Activated CD4-positive, CD25-positive, alpha-beta regulatory T cell treated with anti-CD3 and anti-CD28 coated beads, Interleukin-2, amount 50 U/mL, for 24 hours (primary cell): ENCODE results near the gene TKTL2.

Experiments used
- ATAC-seq, 2 donors: fragments of 150-1000 bp; cut with Tn5 transposase; one replicate each; pipeline ENCODE4 v1.10.0; 2021; ENCODE audit warnings: mild to moderate bottlenecking in 1 of 2, moderate library complexity in 1 of 2

Gene TKTL2, protein sequence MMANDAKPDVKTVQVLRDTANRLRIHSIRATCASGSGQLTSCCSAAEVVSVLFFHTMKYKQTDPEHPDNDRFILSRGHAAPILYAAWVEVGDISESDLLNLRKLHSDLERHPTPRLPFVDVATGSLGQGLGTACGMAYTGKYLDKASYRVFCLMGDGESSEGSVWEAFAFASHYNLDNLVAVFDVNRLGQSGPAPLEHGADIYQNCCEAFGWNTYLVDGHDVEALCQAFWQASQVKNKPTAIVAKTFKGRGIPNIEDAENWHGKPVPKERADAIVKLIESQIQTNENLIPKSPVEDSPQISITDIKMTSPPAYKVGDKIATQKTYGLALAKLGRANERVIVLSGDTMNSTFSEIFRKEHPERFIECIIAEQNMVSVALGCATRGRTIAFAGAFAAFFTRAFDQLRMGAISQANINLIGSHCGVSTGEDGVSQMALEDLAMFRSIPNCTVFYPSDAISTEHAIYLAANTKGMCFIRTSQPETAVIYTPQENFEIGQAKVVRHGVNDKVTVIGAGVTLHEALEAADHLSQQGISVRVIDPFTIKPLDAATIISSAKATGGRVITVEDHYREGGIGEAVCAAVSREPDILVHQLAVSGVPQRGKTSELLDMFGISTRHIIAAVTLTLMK

DNA sequence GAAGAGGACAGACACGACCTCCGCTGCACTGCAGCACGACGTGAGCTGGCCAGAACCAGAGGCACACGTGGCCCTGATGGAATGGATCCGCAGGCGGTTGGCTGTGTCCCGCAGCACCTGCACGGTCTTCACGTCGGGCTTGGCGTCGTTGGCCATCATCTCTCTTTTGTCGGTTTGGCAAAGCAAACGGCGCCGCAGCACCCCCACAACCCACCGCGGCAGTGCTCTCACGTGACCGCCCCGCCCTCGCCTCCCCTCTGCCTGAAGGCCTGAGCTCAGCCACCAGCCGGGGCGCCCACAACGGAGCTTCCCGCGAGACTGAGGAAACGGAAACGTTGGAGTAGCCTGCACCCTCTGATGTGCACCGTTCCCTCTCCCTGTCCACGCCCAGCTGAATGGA lies at the start of gene TKTL2:
TSS of gene TKTL2 (minus strand) at position 179 of the 400 bp plus-strand sequence. CDS start at position 159, 20 bp downstream.
- no peak for ATAC-seq

DNA sequence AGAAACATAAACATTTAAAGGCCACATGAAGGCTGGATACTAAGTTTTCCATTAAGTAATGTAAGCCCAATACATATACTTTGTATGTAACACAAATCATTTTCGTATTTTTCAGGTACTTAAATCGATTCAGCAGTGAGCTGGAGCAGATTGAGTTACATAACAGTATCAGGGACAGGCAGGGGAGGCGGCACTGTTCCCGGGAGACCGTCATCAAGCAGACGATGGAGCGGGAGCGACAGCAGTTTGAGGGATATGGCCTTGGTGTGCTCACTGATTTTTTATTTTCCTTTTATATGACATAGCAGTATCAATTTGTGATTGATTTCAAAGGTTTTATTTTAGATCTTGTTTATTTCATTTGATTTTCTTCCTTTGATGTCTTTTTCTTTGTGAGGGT lies 41.6 kb upstream of the TKTL2 start:
- ATAC-seq = no peak

DNA sequence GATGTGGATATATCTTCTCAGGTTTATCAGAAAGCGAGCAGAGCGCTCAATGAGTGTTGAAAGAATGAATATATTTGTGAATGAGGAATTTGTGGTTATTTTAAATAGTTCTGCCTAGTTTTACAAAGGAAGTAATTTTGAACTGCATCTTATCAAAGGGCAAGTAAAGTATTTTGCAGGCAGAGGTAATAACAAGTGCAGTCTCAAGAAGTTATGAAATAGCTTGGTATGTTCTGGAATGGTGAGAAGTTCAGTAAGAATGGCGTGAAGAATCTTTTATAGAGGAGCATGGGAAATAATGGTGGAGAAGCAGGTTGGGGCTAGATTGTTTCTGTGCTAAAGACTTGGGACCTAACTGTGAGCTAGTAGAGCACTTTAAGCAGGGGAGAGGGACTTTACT lies 31.8 kb upstream of the TKTL2 start:
- no peak for ATAC-seq

DNA sequence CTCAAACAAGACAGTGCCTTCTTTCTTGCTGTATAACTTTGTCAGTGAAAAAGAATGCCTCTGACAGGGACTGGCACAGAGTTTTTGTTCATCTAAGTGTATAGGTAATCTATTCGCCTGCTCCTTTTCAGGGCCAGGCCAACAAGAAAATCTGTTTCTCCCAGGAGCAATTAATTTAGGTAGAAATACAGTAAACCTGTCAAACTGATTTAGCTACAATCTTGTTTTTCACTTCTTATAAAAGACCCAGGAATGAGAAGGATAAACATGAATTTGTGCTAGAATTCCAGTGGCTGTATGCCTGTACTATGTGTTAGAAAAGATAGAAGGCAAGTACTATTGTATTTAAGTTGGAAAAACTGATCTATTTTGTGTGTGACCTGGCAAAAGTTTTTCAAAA lies 27.0 kb upstream of the TKTL2 start:
- no peak for ATAC-seq

DNA sequence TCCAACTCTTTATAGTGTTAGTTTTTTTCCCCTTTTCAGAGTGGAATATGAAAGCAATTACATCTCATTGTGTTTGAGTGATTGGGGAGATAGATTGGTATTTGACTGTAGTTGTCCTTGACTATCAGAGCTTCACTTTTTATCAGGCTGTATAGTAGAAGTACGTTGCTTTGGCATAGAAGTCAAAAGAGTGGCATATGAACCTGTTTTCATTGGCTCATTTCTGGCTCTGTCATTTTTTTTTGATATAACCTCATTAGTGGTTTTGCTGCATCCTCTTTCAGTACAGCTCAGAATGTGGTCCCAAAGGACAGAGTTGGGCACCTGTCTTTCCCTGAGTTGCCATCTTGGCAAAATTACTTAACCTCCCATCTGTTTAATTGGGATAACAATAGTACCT lies 22.3 kb upstream of the TKTL2 start:
- no peak for ATAC-seq

DNA sequence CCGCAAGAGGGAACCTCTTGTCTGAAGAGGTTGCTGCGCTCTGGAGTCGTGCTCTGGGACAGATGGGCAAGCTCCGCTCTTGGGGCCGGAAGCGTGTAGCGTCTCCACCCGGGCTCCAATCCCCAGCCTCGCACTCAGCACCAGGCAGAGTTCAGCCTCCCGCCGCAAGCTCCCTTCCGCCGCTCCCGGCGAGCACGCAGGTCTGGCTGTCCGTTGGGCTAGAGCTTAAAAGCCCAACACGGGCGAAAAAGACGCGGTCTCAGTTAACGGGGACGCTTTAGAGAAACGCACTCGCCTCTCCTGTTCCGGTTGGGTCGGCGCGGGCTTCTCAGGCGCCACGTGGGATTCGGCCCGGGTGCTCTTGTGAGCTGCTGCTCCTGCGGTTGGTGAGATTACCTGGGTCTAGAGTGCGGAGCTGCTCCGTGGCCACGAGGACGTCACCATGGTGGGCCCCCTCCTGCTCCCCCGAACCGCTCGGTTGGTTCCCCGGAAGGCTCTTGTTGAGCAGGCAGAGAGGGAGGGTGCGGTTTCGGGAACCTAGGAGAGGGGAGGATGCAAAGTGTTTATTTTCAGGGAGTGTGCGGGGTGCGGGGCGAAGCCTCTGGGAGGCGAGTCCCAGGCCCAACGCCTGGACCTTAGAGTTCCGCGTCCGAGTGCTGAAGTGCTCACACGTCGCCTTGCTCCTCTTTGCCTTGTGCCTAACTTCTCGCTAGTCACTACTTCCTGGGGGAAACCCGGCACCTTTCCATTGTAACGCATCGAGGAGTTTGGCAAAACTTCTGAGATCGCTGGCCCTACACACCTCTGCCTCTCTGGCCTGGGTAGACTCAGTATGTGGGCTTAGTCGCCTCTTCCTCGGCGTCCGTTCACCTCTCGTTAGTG lies 21.0 kb upstream of the TKTL2 start, which contains the start of gene TMA16:
TSS of gene TMA16 (plus strand) at position 331 of the 882 bp plus-strand sequence. CDS start at position 443, 112 bp downstream.
- peak; percentile 88 to 91 for ATAC-seq

DNA sequence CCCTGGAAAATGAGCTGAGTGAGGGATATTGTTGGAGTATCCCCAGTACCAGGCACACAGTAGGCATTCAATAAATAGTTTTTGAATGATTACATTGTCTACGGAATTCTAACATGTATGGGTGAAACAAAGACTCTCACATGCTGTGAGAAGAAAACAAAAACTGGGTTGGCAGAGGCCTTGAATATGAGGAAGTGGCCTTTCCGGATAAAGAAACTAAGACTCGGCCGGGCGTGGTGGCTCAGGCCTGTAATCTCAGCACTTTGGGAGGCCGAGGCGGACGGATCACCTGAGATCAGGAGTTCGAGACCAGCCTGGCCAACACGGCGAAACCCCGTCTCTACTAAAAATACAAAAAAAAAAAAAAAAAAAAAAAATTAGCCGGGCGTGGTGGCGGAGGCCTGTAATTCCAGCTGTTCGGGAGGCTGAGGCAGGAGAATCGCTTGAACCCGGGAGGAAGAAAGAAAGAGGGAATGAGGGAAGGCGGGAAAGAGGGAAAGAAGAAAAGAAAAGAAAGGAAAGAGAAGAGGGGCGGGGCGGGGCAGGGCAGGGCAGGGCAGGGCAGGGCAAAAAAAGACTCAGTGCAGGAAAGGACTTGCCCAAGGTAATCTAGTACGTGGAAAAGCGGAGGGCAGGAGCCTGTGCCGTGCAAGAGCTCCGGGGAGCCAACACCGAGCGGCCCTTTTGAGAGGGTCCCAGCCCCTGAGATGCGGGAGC lies 20.2 kb upstream of the TKTL2 start:
- peak in 1 of 2 donors; percentile 21 for ATAC-seq

DNA sequence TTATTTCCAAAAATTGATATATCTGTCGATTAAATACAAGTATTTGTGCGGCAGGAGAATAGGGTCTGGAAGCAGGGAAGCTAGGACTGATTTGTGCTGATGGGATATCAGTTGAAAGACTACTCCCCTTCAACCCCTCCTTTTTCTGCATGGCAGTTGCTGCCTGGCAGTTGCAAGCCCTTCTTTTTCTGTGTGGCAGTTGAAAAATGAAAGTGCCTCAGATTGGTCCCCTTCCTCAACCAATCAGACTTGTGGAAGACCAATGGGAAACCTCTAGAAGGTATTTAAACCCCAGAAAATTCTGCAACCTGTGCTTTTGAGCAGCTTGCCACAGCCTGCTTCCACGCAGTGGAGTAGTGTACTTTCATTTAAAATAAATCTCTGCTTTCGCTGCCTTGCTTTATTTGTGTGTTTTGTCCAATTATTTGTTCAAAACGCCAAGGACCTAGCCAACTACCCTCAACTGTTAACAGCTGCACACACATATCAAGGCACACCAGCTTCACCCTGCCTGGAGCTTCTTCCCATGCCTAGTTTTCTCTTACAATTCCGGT lies 19.5 kb upstream of the TKTL2 start:
- ATAC-seq = no peak

DNA sequence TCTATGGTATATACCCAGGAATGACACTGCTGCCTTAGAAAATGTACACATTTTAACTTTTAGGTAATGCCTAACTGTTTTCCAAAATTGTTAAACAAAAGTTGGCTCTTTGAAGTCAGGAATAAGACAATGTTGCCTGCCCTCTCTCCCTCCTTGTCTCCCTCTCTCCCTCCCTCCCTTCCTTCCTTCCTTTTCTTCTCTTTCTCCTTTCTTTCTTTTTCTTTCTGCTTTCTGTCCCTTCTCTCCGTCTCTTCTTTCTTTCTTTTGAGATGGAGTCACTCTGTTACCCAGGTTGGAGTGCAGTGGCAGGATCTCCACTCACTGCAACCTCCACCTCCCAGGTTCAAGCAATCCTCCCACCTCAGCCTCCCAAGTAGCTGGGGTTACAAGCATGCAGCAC lies 16.4 kb upstream of the TKTL2 start:
- ATAC-seq = no peak

DNA sequence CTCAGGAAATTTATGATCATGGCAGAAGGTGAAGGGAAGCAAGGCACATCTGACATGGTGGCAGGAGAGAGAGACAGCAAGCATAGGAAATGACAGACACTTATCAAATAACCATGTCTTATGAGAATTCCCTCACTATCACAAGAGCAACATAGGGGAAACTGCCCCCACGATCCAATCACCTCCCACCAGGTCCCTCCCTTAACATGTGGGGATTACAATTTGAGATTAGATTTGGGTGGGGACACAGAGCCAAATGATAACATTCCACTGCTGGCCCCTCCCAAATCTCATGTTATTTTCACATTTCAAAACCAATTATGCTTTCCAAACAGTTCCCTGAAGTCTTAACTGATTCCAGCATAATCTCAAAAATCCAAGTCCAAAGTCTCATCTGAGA lies 12.8 kb upstream of the TKTL2 start:
- ATAC-seq = no peak

DNA sequence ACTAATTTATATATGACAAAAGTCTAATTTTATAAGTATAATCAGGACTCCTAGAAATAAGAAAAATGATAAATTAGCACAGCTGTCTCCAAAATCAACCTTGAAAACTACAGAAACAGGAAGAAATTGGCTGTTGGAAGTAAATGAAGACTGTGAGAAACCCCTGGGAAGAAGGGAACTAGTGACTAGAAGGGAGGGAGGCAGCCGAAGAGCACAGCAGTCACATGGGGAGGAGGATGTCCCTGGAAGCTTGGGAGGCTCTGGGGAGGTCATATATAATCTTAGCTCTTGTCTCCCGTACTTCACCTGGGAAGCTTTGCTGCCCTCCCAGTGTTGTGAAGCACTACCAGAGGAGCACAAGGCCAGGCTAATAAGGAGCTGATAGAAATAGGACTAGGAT lies 12.0 kb upstream of the TKTL2 start:
- no peak for ATAC-seq

DNA sequence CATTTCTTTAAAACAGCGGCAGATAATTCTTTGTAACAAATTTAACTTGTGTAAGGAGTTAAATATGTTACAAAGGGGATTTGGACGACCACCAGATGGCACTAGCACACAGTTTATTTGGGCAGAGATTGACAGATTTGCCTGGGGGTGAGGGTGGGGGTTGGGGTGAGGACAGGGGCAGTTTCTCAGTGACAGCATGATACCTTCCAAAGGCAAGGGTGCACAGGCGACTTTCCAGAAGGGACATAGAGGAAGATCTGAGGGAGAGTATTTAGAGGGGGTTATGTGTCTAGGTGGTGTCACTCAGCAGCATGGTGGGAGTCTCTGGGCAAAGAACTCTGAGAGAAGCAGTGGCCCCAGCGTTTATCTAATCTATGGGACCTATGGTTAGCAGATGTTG lies 11.4 kb upstream of the TKTL2 start:
- ATAC-seq = peak in 1 of 2 donors; percentile 60

DNA sequence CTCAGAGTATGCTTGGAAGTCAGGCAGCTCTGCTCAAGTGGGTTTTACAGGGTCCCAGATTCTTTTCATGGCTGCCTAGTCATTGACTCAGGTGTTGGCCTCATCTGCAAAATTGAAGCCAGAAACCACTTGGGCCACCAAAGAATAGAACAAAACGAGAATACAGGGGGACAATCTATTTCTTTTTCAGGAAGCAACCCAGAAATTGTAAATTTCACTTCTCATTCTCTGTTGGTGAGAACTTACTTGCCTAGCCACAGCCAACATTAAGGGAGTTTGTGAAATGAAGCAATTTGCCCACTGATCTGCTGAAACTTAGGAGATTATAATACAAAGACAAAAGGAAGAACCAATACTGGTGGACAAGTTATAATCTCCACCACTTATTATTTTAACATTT lies 8.6 kb upstream of the TKTL2 start:
- no peak for ATAC-seq

DNA sequence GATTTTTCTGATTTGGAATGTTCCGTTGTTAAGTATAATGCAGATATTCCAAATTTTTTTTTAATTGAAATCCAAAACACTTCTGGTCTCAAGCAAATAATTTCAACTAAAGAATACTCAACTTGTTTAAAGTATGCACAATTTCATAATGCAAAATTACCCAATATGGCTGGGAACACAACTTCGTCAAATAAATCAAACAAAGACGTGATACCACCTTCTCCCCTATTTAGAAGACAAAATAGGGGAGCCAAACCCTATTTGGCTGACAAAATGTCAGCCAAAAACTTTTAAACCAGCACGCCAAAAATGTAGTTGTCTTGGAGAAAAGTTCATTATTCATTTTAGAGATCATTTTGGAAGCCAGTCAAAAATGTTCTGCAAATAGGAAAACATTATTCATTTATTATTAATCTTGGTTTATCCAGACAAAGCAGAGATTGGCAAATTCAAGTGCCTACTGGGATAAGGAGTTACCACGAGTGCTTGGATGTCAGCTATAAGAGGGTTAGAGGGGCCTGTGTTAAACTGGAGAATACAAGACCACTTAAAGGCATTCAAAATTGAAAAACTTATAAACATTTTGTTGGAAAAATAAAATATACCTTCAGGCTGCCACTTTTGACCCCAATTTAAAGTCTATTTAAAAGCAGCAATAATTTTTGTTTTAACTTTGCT lies 3.3 kb upstream of the TKTL2 start:
- no peak for ATAC-seq

DNA sequence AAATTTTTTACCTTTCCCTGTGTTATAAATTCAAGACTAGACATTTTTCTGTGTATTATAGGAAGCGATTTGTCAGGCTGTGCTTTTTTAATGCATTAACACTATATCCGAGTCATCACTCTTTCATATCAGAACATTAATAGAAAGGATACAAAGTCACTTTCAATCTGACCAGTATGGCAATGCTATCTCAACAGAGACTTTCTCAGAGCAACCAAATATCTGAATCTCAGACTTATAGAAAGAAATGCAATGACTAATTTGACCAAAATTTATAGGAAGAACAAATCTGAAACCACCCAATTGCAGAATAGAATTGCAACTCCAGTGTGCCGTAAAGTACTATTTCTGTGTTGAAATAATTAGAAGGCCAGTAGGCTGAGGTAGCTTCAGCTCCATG lies 473 bp upstream of the TKTL2 start:
- ATAC-seq = no peak

DNA sequence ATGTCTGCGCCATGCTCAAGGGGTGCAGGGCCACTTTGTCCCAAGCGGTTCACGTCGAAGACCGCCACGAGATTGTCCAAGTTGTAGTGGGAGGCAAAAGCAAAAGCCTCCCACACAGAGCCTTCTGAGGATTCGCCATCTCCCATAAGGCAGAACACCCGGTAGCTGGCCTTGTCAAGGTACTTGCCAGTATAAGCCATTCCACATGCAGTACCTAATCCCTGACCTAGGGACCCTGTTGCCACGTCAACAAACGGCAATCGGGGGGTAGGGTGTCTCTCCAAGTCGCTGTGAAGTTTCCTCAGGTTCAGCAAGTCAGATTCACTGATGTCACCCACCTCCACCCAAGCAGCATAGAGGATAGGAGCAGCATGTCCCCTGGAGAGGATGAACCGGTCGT lies 424 bp downstream of the TKTL2 start:
- no peak for ATAC-seq

DNA sequence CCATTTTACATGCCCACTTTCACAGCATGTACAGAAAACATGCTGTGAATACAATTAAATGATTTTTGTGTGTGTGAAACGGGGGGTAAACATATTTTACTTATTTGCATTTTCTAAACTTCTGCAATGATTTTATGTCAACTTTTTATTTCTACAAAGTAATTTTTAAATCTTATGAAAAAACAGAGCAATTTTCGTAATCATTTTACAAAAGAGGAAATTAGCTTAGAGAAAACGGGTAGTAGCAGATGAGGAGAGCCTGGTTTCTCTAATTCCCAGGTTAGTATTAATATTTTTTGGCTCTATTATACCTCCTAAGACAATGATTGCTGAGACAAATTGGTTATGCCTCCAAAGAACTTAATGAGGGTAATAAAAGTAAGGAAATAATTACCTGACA lies 3.2 kb downstream of the TKTL2 start:
- no peak for ATAC-seq

DNA sequence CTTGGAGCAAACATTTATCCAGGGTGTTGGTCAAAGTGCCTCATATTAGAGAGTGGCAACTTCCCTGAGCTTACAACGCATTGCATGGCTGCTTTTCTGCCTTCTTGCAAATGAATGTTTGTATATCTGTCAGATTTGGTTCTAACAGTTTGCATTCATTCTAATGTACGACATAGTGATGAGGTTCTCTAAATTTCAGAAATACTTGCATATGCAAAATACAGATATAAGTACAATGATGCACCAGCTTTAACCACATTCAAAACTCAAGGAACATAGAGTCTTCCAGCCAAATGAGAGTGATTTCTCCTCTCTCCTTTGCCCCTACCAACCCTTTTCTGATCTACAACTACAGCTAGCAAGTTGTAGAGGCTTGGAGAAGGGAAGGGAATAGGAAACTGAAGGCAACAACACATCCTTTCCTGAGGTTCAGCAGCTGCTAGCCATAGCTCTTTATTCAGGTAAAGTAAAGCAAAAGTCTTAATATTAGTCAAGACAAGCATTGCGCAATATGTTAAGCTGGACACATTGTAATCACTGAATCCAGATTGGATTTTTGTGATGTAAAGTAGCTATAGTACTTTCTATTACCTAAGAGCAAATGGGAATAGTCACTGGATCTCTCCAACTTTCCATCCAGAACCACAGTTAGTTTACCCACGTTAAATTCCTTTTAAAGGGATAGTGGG lies 6.3 kb downstream of the TKTL2 start:
- ATAC-seq = no peak

DNA sequence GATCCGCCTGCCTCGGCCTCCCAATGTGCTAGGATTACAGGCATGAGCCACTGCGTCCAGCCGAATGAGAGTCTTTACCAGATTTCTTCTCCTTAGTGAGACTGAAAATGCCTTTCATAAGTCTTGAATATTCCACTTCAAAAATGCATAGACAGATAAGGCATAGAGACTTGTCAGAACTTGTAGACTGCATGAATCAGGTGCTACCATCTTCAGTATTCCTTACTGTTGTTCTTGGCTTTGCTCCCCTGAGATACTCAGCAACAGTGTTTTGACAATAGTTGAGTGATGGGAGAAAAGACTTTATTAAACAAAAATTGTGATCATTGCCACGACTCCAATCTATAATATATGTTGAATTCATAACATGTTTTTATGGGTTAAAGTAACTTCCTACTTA lies 11.0 kb downstream of the TKTL2 start:
- no peak for ATAC-seq

DNA sequence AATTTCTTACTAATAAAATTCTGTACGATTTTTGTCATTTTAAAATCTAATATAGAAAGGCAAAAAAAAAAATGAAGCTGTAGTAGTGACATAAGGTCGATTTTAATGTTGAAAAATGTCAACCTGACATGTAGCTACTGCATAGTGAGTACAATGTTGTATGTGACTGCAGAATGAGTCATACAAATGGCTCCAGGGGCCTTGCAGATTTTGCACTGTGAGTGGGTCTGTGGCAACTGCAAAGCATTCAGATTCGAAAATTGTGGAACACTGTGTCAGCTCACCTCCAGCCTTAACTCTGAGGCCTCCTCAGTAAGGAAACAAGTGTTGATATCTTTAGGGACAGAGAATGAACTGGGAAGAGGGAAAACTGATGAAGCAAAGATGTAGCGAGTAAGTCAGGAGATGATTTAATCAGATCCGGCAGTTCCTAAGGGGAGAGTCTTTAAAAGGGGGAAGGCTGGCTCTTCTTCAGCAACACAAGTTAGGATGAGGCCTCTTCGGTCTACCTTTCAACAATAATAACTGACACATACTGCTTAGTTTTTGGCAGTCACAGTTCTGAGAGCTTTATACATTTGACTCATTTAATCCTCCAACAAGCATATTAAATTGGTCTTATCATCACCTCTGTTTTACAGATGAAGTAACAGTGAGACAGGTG lies 24.9 kb downstream of the TKTL2 start:
- ATAC-seq = no peak

DNA sequence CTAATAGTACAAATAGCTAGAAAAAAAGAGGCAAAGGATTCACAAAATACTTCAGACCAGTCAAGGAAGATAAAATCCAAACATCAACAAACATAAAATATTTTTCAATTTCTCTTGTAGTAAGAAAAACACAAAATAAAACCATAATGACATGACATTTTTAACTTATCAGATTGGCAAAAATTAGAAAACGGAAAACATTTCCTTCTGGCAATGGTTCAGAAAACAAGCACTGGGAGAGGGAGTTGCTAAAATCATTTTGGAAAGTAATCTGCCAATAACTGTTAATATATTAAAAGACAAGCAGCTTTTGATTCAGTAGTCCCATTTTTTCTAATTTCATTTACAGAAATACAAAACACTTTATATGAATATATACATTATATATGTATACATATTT lies 26.1 kb downstream of the TKTL2 start:
- no peak for ATAC-seq
